AG10803 (cell line): Measurements from ENCODE around the gene KRT6C.

Experiments used
- DNase-seq: peaks from one replicate; pipeline ENCODE4 v3.0.0; 2010; ENCODE audit warnings: low read depth
- H3K4me3 ChIP-seq: 2 replicates; pipeline ENCODE4 v1.5.1; 2011; ENCODE audit warnings: mild to moderate bottlenecking, low read length, control low read depth
- TF ChIP-seq, protein P1 (sequence below): conservative IDR thresholded peaks from 2 replicates; pipeline ENCODE4 v1.5.1; 2011; ENCODE audit warnings: mild to moderate bottlenecking, low read length, control low read depth, inconsistent platforms

KRT6C gene

GRCh38 chr12:52437508-52437907 is 36.1 kb downstream of the KRT6C start:
- TF ChIP-seq, protein P1, sequence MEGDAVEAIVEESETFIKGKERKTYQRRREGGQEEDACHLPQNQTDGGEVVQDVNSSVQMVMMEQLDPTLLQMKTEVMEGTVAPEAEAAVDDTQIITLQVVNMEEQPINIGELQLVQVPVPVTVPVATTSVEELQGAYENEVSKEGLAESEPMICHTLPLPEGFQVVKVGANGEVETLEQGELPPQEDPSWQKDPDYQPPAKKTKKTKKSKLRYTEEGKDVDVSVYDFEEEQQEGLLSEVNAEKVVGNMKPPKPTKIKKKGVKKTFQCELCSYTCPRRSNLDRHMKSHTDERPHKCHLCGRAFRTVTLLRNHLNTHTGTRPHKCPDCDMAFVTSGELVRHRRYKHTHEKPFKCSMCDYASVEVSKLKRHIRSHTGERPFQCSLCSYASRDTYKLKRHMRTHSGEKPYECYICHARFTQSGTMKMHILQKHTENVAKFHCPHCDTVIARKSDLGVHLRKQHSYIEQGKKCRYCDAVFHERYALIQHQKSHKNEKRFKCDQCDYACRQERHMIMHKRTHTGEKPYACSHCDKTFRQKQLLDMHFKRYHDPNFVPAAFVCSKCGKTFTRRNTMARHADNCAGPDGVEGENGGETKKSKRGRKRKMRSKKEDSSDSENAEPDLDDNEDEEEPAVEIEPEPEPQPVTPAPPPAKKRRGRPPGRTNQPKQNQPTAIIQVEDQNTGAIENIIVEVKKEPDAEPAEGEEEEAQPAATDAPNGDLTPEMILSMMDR: no peak
- DNase-seq: no peak
- no peak overlapping the region for H3K4me3 ChIP-seq

DNA sequence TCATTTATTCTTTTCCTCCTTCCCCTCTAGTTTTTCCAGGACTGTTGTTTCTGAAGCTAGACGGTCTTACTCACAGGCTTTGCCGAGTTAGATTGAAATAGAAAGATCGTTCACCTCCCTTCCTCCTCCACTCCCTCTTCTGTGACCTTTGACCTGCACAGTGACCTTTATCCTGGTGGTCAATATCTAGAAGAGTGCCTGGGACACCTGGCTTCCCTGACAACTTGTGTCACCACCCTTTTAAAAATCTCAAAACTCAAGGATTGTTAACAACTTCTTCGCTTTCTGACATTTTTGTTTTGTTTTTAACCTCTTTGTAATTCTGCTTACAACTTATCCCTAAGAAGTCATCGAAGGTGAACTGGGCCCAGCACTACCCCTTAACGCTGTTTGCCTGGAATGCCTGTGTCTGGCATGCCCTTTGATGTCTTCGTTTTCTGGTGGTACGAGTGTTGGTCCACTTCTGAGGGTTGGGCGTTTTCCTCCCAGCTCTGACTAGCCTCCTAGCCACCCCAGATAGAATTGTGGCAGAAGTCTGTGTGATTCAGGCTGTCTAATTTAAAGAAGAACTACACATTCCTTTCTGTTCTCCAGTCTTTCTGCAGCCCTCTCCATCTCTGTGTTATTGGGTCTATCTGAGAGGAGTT is 36.7 kb downstream of the KRT6C start:
- TF ChIP-seq, protein P1: no peak
- no peak for DNase-seq
- H3K4me3 ChIP-seq: no peak overlapping the region

DNA sequence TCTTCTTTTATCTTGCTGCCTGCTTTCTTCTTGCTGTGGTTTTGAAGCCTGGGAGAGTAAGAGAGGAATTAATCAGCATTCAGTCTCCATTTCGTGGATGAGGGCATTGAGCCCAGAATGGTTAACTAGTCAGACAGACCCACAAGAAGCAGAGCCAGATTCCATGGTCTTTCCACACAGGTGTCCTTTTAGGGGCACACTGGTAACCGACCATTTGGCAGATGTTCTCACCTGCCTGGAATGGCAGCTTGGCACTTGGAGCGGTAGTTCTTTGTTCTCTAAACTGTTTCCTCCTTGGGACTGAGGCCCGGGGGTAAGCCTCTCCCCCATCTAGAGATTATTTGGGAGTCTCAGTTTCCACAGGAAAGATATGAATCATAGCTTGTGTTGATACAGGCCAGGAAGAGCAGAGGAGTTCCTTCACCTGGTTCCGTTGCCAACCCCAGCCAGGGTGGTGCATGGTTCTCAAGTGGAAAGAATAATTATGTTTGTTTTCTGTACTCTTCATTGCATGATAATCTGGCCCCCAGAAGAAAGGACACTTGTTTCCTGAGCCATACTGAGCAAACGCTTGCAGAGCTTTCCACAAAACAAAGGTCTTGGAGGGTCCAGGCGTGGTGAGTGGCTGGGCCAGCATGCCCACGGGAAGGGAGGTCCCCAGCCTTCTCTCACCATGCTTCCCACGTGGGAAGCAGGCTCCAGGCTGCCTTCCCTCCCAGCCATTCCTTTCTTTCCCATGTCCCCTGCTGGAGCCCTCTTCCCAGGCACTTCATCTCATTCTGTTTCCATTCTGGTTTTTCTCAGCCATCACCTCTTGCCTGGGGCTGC is 37.4 kb downstream of the KRT6C start:
- TF ChIP-seq, protein P1: no peak
- no peak overlapping the region for H3K4me3 ChIP-seq
- DNase-seq: peak; percentile 37

DNA sequence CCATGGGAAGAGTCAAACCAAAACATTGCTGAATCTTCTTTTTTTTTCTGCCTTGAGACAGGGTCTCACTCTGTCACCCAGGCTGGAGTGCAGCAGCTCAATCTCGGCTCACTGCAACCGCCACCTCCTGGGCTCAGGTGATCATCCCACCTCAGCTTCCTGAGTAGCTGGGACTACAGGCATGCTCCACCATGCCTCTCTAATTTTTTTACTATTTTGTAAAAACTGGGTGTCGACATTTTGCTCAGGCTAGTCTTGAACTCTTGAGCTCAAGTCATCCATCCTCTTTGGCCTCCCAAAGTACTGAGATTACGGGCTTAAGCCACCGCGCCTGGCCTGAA is 38.0 kb downstream of the KRT6C start:
- no peak for DNase-seq
- no peak overlapping the region for H3K4me3 ChIP-seq
- TF ChIP-seq, protein P1: no peak

- H3K4me3 ChIP-seq: no peak overlapping the region
- TF ChIP-seq, protein P1: no peak
- no peak for DNase-seq
Measured at GRCh38 chr12:52434760-52435530, 38.7 kb downstream of the KRT6C start.

DNA sequence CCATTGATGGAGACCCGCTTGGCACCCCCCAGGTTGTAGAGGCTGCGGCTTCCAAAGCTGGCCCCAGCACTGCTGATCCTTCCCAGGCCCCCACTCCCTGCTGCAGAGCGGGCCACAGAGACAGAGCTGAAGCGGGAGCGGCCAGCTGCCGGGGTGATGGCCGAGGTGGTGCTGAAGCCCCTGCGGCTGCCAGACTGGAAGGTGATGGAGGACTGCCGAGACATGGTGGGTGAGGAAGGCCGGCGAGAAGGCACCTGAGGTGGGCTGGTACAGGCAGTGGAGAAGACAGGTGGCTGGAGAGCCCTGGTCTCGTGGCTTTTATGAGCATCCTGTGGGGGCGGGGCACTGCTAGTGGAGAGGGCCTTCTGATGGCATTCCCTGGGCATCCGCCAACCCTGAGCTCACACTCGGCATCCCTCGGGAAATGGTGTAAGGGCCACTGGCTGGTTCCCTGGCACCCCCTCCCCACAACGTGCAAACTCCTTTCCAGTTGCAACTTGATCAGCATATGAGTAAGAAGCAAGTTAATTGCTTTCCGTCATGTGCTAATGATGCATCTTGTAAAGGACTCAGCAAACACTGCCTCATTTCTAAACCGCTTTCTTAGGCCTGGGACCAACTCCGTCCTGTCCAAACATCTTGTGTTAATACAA is 39.4 kb downstream of the KRT6C start, which contains the start of gene KRT75:
TSS of gene KRT75 (minus strand) at position 291 of the 653 bp plus-strand sequence. CDS start at position 224, 67 bp downstream.
- peak; percentile 17 for DNase-seq
- TF ChIP-seq, protein P1: no peak
- H3K4me3 ChIP-seq: no peak within 1 kb of the TSS
